Vagina (tissue), 2 donors: ENCODE data around the gene SGPP2. TPM values are rescaled to one million over a fixed set of nuclear protein-coding genes. Genes with fewer than 3 reads are reported as not detected.

Experiments
- DNase-seq, 2 donors: peaks; one replicate each; pipeline ENCODE4 v3.0.0-alpha.2; 2017; ENCODE audit errors: extremely low spot score in 2 of 2
- H3K27ac ChIP-seq: fragments of 200-600 bp; sonication (generic); one replicate; pipeline ENCODE4 v1.5.1; 2019
- H3K27me3 ChIP-seq: fragments of 200-600 bp; sonication (generic); one replicate; pipeline ENCODE4 v1.5.1; 2019
- H3K36me3 ChIP-seq, 2 donors: fragments of 200-600 bp; sonication (generic); one replicate each; pipeline ENCODE4 v1.5.1; 2017 to 2019
- H3K4me1 ChIP-seq: fragments of 200-600 bp; sonication (generic); one replicate; pipeline ENCODE4 v1.5.1; 2019
- H3K4me3 ChIP-seq, 2 donors: fragments of 200-600 bp; sonication (generic); 1 replicate in 1 of 2; 2 replicates in 1 of 2; pipeline ENCODE4 v1.5.1; 2016 to 2019
- H3K9me3 ChIP-seq: fragments of 200-600 bp; sonication (generic); one replicate; pipeline ENCODE4 v1.5.1; 2019
- POLR2A ChIP-seq, 2 donors: fragments of 450-650 bp; IDR thresholded peaks; one replicate each; pipeline ENCODE4 v1.6.1; 2017; ENCODE audit warnings: antibody characterized with exemption in 2 of 2, mild to moderate bottlenecking in 2 of 2, moderate library complexity in 2 of 2
- POLR2AphosphoS5 ChIP-seq, 2 donors: sonication (generic); formaldehyde crosslinking; IDR thresholded peaks; one replicate each; pipeline ENCODE4 v1.9.0; 2017; ENCODE audit warnings: antibody characterized with exemption in 2 of 2, mild to moderate bottlenecking in 2 of 2, low read depth in 1 of 2; ENCODE audit not compliant: insufficient read depth in 1 of 2
- intact Hi-C: fragments of 100-400 bp; cut with DNase I; formaldehyde crosslinking; loops from one replicate; pipeline ENCODE4 v1.15.1; 2023
- total RNA-seq: library from RNA; depleted of rRNA; stranded (reverse); fragments of >200 nt; gene quantifications from one replicate; pipeline ENCODE4 v1.2.3, GENCODE V29; 2016
- TF ChIP-seq, protein P1 (sequence below), 3 experiments: fragments of 450-650 bp in 2 of 3; fragments of 200-600 bp in 1 of 3; sonication (generic) in 1 of 3; IDR thresholded peaks; one replicate each; pipeline ENCODE4 v1.5.1; 2017 to 2019; ENCODE audit warnings: antibody characterized with exemption in 3 of 3, mild to moderate bottlenecking in 2 of 3, moderate library complexity in 2 of 3

Gene SGPP2
- total RNA-seq, 1 donor from 2014 or later, result 24.8 TPM

- Histone ChIP-seq H3K9me3 (no peaks in the 10 kb centered on the region), H3K27me3 (no peaks in the 10 kb centered on the region), H3K4me3 (no peak overlapping the region), H3K36me3 (peaks cover 0 to 12% of the 10 kb centered on the region in 2 donors), H3K4me1 (peaks cover 6% of the 10 kb centered on the region), H3K27ac (no peak overlapping the region)
- no peak for TF ChIP-seq POLR2AphosphoS5 (IDR thresholded peaks at IDR 0.05; ENCODE audit: insufficient read depth in 1 of 2, low read depth in 1 of 2)
- TF ChIP-seq, protein P1, sequence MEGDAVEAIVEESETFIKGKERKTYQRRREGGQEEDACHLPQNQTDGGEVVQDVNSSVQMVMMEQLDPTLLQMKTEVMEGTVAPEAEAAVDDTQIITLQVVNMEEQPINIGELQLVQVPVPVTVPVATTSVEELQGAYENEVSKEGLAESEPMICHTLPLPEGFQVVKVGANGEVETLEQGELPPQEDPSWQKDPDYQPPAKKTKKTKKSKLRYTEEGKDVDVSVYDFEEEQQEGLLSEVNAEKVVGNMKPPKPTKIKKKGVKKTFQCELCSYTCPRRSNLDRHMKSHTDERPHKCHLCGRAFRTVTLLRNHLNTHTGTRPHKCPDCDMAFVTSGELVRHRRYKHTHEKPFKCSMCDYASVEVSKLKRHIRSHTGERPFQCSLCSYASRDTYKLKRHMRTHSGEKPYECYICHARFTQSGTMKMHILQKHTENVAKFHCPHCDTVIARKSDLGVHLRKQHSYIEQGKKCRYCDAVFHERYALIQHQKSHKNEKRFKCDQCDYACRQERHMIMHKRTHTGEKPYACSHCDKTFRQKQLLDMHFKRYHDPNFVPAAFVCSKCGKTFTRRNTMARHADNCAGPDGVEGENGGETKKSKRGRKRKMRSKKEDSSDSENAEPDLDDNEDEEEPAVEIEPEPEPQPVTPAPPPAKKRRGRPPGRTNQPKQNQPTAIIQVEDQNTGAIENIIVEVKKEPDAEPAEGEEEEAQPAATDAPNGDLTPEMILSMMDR (IDR thresholded peaks at IDR 0.05), result no peak
- no peak for TF ChIP-seq POLR2A (IDR thresholded peaks at IDR 0.05)
- intact Hi-C loops, result no loop called here
- no peak for DNase-seq
These were observed 174.3 kb downstream of the SGPP2 start for GRCh38 chr2:222598611-222599010.

DNA sequence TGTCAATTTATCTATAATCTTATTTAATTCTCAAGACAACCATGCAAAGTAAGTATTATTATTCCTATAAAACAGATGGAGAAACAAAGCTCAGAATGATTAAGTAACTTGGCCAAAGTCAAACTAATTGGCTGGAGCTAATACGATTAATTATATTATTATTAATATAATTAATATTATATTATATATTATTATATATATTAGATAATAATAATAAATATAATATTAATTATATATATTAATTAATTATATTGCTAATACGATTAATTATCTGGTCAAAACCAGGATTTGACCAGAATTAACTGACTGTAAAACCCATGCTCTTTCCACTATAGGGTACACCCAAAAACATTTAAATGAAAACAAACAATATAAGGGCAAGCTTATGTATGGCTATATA lies 179.2 kb downstream of the SGPP2 start:
- Histone ChIP-seq H3K9me3 (no peaks in the 10 kb centered on the region), H3K4me3 (no peak overlapping the region), H3K36me3 (peaks cover 0 to 7% of the 10 kb centered on the region in 2 donors), H3K27ac (no peak overlapping the region), H3K27me3 (no peaks in the 10 kb centered on the region), H3K4me1 (peaks cover 6% of the 10 kb centered on the region)
- intact Hi-C loops, result no loop called here
- DNase-seq, result no peak
- TF ChIP-seq POLR2A (IDR thresholded peaks at IDR 0.05) (no peak), POLR2AphosphoS5 (IDR thresholded peaks at IDR 0.05; ENCODE audit: insufficient read depth in 1 of 2, low read depth in 1 of 2) (no peak)
- TF ChIP-seq, protein P1 (IDR thresholded peaks at IDR 0.05), result no peak

GRCh38 chr2:222604749-222605515 lies 180.6 kb downstream of the SGPP2 start:
- Histone ChIP-seq H3K4me3 (no peak overlapping the region), H3K27ac (no peak overlapping the region), H3K36me3 (no peaks in the 10 kb centered on the region), H3K9me3 (no peaks in the 10 kb centered on the region), H3K4me1 (no peaks in the 10 kb centered on the region), H3K27me3 (no peaks in the 10 kb centered on the region)
- TF ChIP-seq POLR2A (IDR thresholded peaks at IDR 0.05), result no peak
- no peak for TF ChIP-seq POLR2AphosphoS5 (IDR thresholded peaks at IDR 0.05; ENCODE audit: insufficient read depth in 1 of 2, low read depth in 1 of 2)
- TF ChIP-seq, protein P1 (IDR thresholded peaks at IDR 0.05), result no peak
- intact Hi-C loops, result no loop called here
- no peak for DNase-seq

DNA sequence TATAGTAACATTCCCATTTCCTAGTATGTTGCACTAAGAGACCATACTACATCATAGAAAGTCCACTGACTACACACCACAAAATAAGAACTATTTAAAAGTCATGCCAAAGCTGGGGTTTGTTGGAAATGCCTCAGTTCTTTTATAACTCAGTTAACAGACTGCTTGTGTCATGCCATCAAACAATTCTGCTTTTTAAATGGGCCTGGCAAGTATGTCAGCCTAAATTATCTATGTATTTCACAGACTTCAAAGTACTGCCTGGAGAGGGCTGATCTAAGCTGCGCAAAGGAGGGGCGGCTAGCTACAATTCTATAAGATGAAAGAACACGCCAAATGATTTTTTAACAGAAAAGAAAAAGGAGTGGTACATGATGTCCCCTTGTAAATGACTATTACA lies 182.0 kb downstream of the SGPP2 start:
- no peaks in the 10 kb centered on the region for H3K9me3 ChIP-seq
- no peak for DNase-seq
- H3K4me3 ChIP-seq, result no peak overlapping the region
- no peaks in the 10 kb centered on the region for H3K36me3 ChIP-seq
- H3K4me1 ChIP-seq, result no peaks in the 10 kb centered on the region
- H3K27me3 ChIP-seq, result no peaks in the 10 kb centered on the region
- no peak for TF ChIP-seq POLR2AphosphoS5 (IDR thresholded peaks at IDR 0.05; ENCODE audit: insufficient read depth in 1 of 2, low read depth in 1 of 2)
- TF ChIP-seq, protein P1 (IDR thresholded peaks at IDR 0.05), result no peak
- no peak for TF ChIP-seq POLR2A (IDR thresholded peaks at IDR 0.05)
- intact Hi-C loops, result no loop called here
- H3K27ac ChIP-seq, result no peak overlapping the region

DNA sequence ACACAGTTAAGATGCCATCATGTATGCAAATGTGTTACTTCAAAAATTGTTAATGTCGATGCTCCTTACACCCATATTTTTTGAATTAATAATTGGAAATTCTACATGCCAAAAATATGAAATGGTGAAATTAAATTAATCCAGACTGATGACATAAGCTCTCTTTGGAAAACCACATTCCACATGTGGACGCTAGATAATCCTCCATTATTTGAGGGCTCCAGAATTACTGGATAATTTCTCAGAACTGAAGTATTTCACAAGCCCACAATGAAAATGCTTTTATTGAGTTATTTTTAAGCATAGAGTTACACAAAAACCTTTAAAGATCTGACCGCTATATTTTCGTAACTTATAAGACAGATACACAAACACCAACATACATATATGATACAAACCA lies 183.7 kb downstream of the SGPP2 start:
- no peaks in the 10 kb centered on the region for H3K9me3 ChIP-seq
- no peaks in the 10 kb centered on the region for H3K4me1 ChIP-seq
- no peaks in the 10 kb centered on the region for H3K27me3 ChIP-seq
- peaks cover 0 to 11% of the 10 kb centered on the region in 2 donors for H3K36me3 ChIP-seq
- H3K27ac ChIP-seq, result no peak overlapping the region
- TF ChIP-seq, protein P1 (IDR thresholded peaks at IDR 0.05), result no peak
- TF ChIP-seq POLR2A (IDR thresholded peaks at IDR 0.05), result no peak
- no peak for TF ChIP-seq POLR2AphosphoS5 (IDR thresholded peaks at IDR 0.05; ENCODE audit: insufficient read depth in 1 of 2, low read depth in 1 of 2)
- no peak overlapping the region for H3K4me3 ChIP-seq
- intact Hi-C loops, result no loop called here
- no peak for DNase-seq
